Neuronal stem cell (in vitro differentiated cells): ENCODE results near the gene PISD.
"Not testable (repeated sequence)": the region's sequence is repeated elsewhere in the genome, so short reads cannot be mapped to it uniquely, and the experiment has no call there.

Experiments used
- DNase-seq: peaks from one replicate; pipeline ENCODE4 v3.0.0-alpha.2; 2013; ENCODE audit warnings: low spot score
- H2AFZ ChIP-seq: one replicate; pipeline ENCODE4 v1.6.1; 2013; ENCODE audit warnings: mild to moderate bottlenecking, low read length, inconsistent platforms
- H2AK5ac ChIP-seq: 2 replicates; pipeline ENCODE4 v1.6.1; 2013; ENCODE audit warnings: low read depth, mild to moderate bottlenecking, inconsistent platforms, low read length, moderate library complexity, mixed read lengths
- H2BK120ac ChIP-seq: 2 replicates; pipeline ENCODE4 v1.6.1; 2013; ENCODE audit warnings: low read depth, mild to moderate bottlenecking, inconsistent platforms, low read length, moderate library complexity, mixed read lengths
- H2BK12ac ChIP-seq: one replicate; pipeline ENCODE4 v1.6.1; 2013; ENCODE audit warnings: low read length, inconsistent platforms
- H2BK15ac ChIP-seq: 2 replicates; pipeline ENCODE4 v1.6.1; 2013; ENCODE audit warnings: mild to moderate bottlenecking, low read length, inconsistent platforms, mixed read lengths
- H2BK5ac ChIP-seq: one replicate; pipeline ENCODE4 v1.6.1; 2013; ENCODE audit warnings: inconsistent platforms, mild to moderate bottlenecking, low read length, moderate library complexity
- H3K14ac ChIP-seq: one replicate; pipeline ENCODE4 v1.6.1; 2013; ENCODE audit warnings: low read length, inconsistent platforms
- H3K18ac ChIP-seq: 2 replicates; pipeline ENCODE4 v1.6.1; 2013; ENCODE audit warnings: low read length, inconsistent platforms
- H3K23ac ChIP-seq: 2 replicates; pipeline ENCODE4 v1.6.1; 2013; ENCODE audit warnings: low read depth, mild to moderate bottlenecking, mixed read lengths, low read length, inconsistent platforms; ENCODE audit not compliant: poor library complexity
- H3K27ac ChIP-seq: replicated peaks from 3 replicates; pipeline ENCODE4 v1.5.1; 2013; ENCODE audit warnings: low read length, inconsistent platforms
- H3K27me3 ChIP-seq, 3 experiments: 2 replicates each; pipeline ENCODE4 v1.6.1; 2013; ENCODE audit warnings: low read length in 3 of 3, mild to moderate bottlenecking in 2 of 3, inconsistent platforms in 1 of 3, low read depth in 1 of 3, mixed read lengths in 1 of 3, moderate library complexity in 1 of 3; ENCODE audit not compliant: control insufficient read depth in 3 of 3, insufficient read depth in 3 of 3
- H3K36me3 ChIP-seq, 2 donors: replicated peaks in 1 of 2; 2 replicates each; pipeline ENCODE4 v1.6.1; 2013; ENCODE audit warnings: low read length in 2 of 2; ENCODE audit not compliant: control insufficient read depth in 2 of 2, insufficient read depth in 2 of 2
- H3K4ac ChIP-seq: 2 replicates; pipeline ENCODE4 v1.6.1; 2013; ENCODE audit warnings: inconsistent platforms, mild to moderate bottlenecking, low read length, moderate library complexity
- H3K4me1 ChIP-seq, 2 donors: 1 replicate in 1 of 2; 2 replicates in 1 of 2; pipeline ENCODE4 v1.6.1; 2013; ENCODE audit warnings: low read length in 2 of 2, low read depth in 1 of 2; ENCODE audit not compliant: control insufficient read depth in 2 of 2, insufficient read depth in 1 of 2
- H3K4me2 ChIP-seq: one replicate; pipeline ENCODE4 v1.6.1; 2013; ENCODE audit warnings: mild to moderate bottlenecking, low read length, inconsistent platforms; ENCODE audit not compliant: insufficient read depth, poor library complexity, severe bottlenecking
- H3K4me3 ChIP-seq, 2 donors: 2 replicates each; pipeline ENCODE4 v1.5.1; 2013; ENCODE audit warnings: low read length in 2 of 2, mild to moderate bottlenecking in 2 of 2, inconsistent platforms in 1 of 2, moderate library complexity in 1 of 2
- H3K79me1 ChIP-seq: one replicate; pipeline ENCODE4 v1.6.1; 2013; ENCODE audit warnings: low read depth, mild to moderate bottlenecking, inconsistent platforms, low read length, moderate library complexity
- H3K9ac ChIP-seq: one replicate; pipeline ENCODE4 v1.6.1; 2013; ENCODE audit warnings: mild to moderate bottlenecking, low read depth, low read length, inconsistent platforms; ENCODE audit not compliant: poor library complexity
- H3K9me3 ChIP-seq, 2 donors: replicated peaks in 1 of 2; 2 replicates each; pipeline versions ENCODE3 to v1.6.1; 2013; ENCODE audit warnings: low read length in 2 of 2, mild to moderate bottlenecking in 2 of 2, inconsistent platforms in 1 of 2, low read depth in 1 of 2, mixed read lengths in 1 of 2, moderate library complexity in 1 of 2; ENCODE audit not compliant: control insufficient read depth in 2 of 2, insufficient read depth in 1 of 2
- H4K8ac ChIP-seq: one replicate; pipeline ENCODE4 v1.6.1; 2013; ENCODE audit warnings: low read depth, mild to moderate bottlenecking, inconsistent platforms, low read length, moderate library complexity
- H4K91ac ChIP-seq: one replicate; pipeline ENCODE4 v1.6.1; 2013; ENCODE audit warnings: low read length, low read depth, mild to moderate bottlenecking, inconsistent platforms; ENCODE audit not compliant: poor library complexity
- WGBS, 2 donors: extraction: QIAGEN DNeasy Blood & Tissue Kit; methylation state at CpG; one replicate each; pipeline ENCODE4 v1.1.7; 2013; ENCODE audit warnings: missing lambda C conversion rate in 2 of 2, mixed read lengths in 1 of 2; ENCODE audit not compliant: insufficient read length in 2 of 2, insufficient replicate concordance in 1 of 2; ENCODE audit errors: extremely low coverage in 2 of 2; 5-methylcytosine and 5-hydroxymethylcytosine counted together

PISD gene

DNA sequence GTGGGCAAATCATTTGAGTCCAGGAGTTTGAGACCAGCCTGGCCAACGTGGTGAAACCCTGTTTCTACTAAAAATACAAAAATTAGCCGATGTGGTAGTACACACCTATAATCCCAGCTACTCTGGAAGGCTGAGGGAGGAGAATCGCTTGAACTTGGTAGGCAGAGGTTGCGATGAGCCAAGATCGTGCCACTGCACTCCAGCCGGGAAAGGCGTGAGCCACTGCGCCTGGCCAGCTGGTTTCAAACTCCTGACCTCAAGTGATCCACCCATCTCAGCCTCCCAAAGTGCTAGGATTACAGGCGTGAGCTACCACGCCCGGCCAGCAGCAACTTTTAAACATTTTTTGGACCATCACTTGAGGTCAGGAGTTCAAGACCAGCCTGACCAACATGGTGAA is 32.0 kb upstream of the PISD start:
- H3K18ac ChIP-seq, H3K4me2 ChIP-seq, H3K9ac ChIP-seq, H3K27ac ChIP-seq, H3K4me3 ChIP-seq, H3K79me1 ChIP-seq, H3K4me1 ChIP-seq, H3K9me3 ChIP-seq, H3K14ac ChIP-seq, H2BK12ac ChIP-seq, H4K8ac ChIP-seq, H3K27me3 ChIP-seq, H2AFZ ChIP-seq, H4K91ac ChIP-seq, H3K4ac ChIP-seq, H2BK15ac ChIP-seq, H2BK5ac ChIP-seq, H2BK120ac ChIP-seq, H3K23ac ChIP-seq, DNase-seq, H2AK5ac ChIP-seq: not testable (repeated sequence)
- peaks cover 25 to 84% of the 10 kb centered on the region in 2 donors for H3K36me3 ChIP-seq
- WGBS, 2 donors: no CpG with 5 or more reads among the region's 11 CpGs

DNA sequence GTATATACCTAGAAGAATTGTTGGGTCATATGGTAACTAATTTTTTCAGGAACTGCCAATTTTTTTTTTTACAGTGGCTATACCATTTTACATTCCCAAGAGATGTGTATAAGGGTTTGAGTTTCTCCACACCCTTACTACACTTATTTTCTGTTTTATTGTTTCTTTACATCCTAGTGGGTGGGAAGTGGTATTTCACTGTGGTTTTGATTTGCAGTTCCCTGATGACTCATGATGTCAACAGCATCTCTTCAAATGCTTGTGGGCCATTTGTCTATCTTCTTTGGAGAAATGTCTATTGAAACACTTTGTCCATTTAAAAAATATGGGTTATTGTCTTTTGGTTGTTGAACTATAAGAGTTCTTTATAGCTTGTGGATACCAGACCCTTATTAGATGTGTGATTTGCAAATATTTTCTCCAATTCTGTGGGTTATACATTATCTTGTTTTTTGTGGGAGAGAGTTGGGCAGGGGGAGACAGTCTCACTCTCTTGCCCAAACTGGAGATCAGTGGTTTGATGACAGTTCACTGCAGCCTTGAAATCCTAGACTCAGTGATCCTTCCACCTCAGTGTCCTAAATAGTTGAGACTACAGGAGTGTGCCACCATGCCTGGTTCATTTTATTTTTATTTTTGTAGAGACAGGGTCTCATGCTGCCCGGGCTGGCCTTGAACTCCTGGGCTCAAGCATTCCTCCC is 30.3 kb upstream of the PISD start:
- Histone ChIP-seq H3K9me3 (peaks cover 0 to 3% of the 10 kb centered on the region in 2 donors), H2BK5ac (no peak overlapping the region), H3K4ac (no peak overlapping the region), H3K9ac (no peak overlapping the region), H2AFZ (no peak overlapping the region), H3K23ac (no peak overlapping the region), H3K4me3 (no peak overlapping the region), H3K27me3 (no peaks in the 10 kb centered on the region), H4K91ac (no peak overlapping the region), H3K27ac (no peak overlapping the region), H4K8ac (no peak overlapping the region), H2BK15ac (no peak overlapping the region), H3K18ac (no peak overlapping the region), H3K36me3 (peaks cover 24 to 84% of the 10 kb centered on the region in 2 donors), H3K79me1 (no peaks in the 10 kb centered on the region), H2AK5ac (no peak overlapping the region), H2BK12ac (no peak overlapping the region), H3K4me2 (no peak overlapping the region), H2BK120ac (no peak overlapping the region), H3K4me1 (no peaks in the 10 kb centered on the region), H3K14ac (no peak overlapping the region)
- DNase-seq: no peak
- WGBS, 2 donors: no CpG with 5 or more reads among the region's 1 CpG

GRCh38 chr22:31691408-31691807 is 29.4 kb upstream of the PISD start:
- Histone ChIP-seq H4K8ac (no peak overlapping the region), H3K27ac (no peak overlapping the region), H3K14ac (no peak overlapping the region), H2BK15ac (no peak overlapping the region), H2AK5ac (no peak overlapping the region), H3K4me1 (no peaks in the 10 kb centered on the region), H2BK120ac (no peak overlapping the region), H3K79me1 (no peaks in the 10 kb centered on the region), H4K91ac (no peak overlapping the region), H3K18ac (no peak overlapping the region), H3K4ac (no peak overlapping the region), H3K23ac (no peak overlapping the region), H2BK5ac (no peak overlapping the region), H3K9me3 (peaks cover 0 to 3% of the 10 kb centered on the region in 2 donors), H2AFZ (no peak overlapping the region), H3K4me2 (no peak overlapping the region), H3K27me3 (no peaks in the 10 kb centered on the region), H3K4me3 (no peak overlapping the region), H3K9ac (no peak overlapping the region), H2BK12ac (no peak overlapping the region), H3K36me3 (peaks cover 21 to 83% of the 10 kb centered on the region in 2 donors)
- DNase-seq: no peak
- WGBS, 2 donors: no CpG with 5 or more reads among the region's 3 CpGs

- no peak overlapping the region for H3K9ac ChIP-seq
- H3K4me3 ChIP-seq: no peak overlapping the region
- peaks cover 24 to 60% of the 10 kb centered on the region in 2 donors for H3K36me3 ChIP-seq
- no peak overlapping the region for H3K27ac ChIP-seq
- no peak overlapping the region for H3K4me2 ChIP-seq
- no peak overlapping the region for H4K8ac ChIP-seq
- WGBS, 2 donors: no CpG with 5 or more reads among the region's 13 CpGs
- no peak overlapping the region for H2BK5ac ChIP-seq
- H3K27me3 ChIP-seq: no peaks in the 10 kb centered on the region
- no peak overlapping the region for H3K18ac ChIP-seq
- H3K14ac ChIP-seq: no peak overlapping the region
- no peak overlapping the region for H2BK120ac ChIP-seq
- H2BK12ac ChIP-seq: no peak overlapping the region
- no peak overlapping the region for H3K23ac ChIP-seq
- no peak overlapping the region for H2BK15ac ChIP-seq
- no peaks in the 10 kb centered on the region for H3K79me1 ChIP-seq
- no peak for DNase-seq
- no peak overlapping the region for H2AK5ac ChIP-seq
- H4K91ac ChIP-seq: no peak overlapping the region
- H3K9me3 ChIP-seq: no peaks in the 10 kb centered on the region
- H2AFZ ChIP-seq: no peak overlapping the region
- H3K4me1 ChIP-seq: no peaks in the 10 kb centered on the region
- H3K4ac ChIP-seq: no peak overlapping the region
Measured at GRCh38 chr22:31683181-31684105, 21.4 kb upstream of the PISD start.
